Sigmoid colon (tissue), 4 donors: Measurements from ENCODE around the gene MKKS.

Experiments used
- CTCF ChIP-seq, 4 experiments: fragments of 450-650 bp in 3 of 4; fragments of 200-600 bp in 1 of 4; IDR thresholded peaks; one replicate each; pipeline ENCODE4 v1.5.1; 2016 to 2019; ENCODE audit warnings: antibody characterized with exemption in 4 of 4, mild to moderate bottlenecking in 3 of 4, moderate library complexity in 2 of 4
- EP300 ChIP-seq, 4 donors: sonication (generic); formaldehyde crosslinking; IDR thresholded peaks; one replicate each; pipeline ENCODE4 v1.6.1; 2017; ENCODE audit warnings: antibody characterized with exemption in 4 of 4
- POLR2A ChIP-seq, 2 donors: fragments of 450-650 bp; IDR thresholded peaks; one replicate each; pipeline ENCODE4 v1.6.1; 2016; ENCODE audit warnings: antibody characterized with exemption in 2 of 2, mild to moderate bottlenecking in 2 of 2, moderate library complexity in 2 of 2
- POLR2AphosphoS5 ChIP-seq, 4 donors: sonication (generic); formaldehyde crosslinking; IDR thresholded peaks; one replicate each; pipeline ENCODE4 v1.6.1; 2017; ENCODE audit warnings: antibody characterized with exemption in 4 of 4

- TF ChIP-seq CTCF (IDR thresholded peaks at IDR 0.05) (no peak), EP300 (IDR thresholded peaks at IDR 0.05) (no peak), POLR2A (IDR thresholded peaks at IDR 0.05) (no peak), POLR2AphosphoS5 (IDR thresholded peaks at IDR 0.05) (no peak)
These were observed 74.4 kb downstream of the MKKS start for GRCh38 chr20:10359621-10360040.
